LNCAP (cell line): ENCODE measurements around the gene GRM7.

Experiments
- CTCF ChIP-seq: fragments of 450-650 bp; IDR thresholded peaks from 2 replicates; pipeline ENCODE4 v1.5.1; 2017; ENCODE audit warnings: mild to moderate bottlenecking

Gene GRM7

GRCh38 chr3:7238565-7239295 is 377.8 kb downstream of the GRM7 start:
- TF ChIP-seq CTCF, result no peak

GRCh38 chr3:7241584-7242302 is 380.8 kb downstream of the GRM7 start:
- TF ChIP-seq CTCF, result no peak

- TF ChIP-seq CTCF, result no peak
Observed at GRCh38 chr3:7242303-7242635, 381.4 kb downstream of the GRM7 start.

GRCh38 chr3:7249493-7250076 is 388.7 kb downstream of the GRM7 start:
- TF ChIP-seq CTCF, result no peak

GRCh38 chr3:7254251-7254650 is 393.3 kb downstream of the GRM7 start:
- no peak for TF ChIP-seq CTCF

GRCh38 chr3:7260975-7261374 is 400.1 kb downstream of the GRM7 start:
- no peak for TF ChIP-seq CTCF

GRCh38 chr3:7263347-7264195 is 402.7 kb downstream of the GRM7 start:
- TF ChIP-seq CTCF, result no peak
